Measurements from ENCODE around the gene ANKRD23. TPM values are rescaled to one million over a fixed set of nuclear protein-coding genes. Genes with fewer than 3 reads are reported as not detected.

The ANKRD23 gene
- total and polyA plus RNA-seq, 11 donors = 0.96 to 26.7 (median 7.9) TPM

DNA sequence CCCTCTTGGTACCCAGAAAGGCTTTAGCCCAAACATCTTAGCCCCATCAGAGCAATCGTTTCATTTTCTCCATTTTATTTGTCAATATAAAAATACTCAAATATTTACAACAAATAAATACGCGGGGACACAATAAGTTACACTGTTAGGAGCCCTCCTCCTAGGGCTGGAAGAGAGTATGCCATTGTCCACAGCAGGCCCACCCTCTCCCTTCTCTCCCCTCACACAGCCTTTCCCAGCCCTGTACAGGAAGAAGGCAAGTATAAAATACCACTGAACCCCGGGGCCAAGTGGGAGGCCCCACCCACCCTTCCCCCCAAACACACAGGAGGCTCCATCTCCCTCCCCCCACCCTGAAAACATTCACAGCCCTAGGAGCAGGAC is 15.9 kb upstream of the ANKRD23 start:
- 38 to 46% (median 43%) methylated on average over 4 of the region's 4 CpGs for WGBS, 4 donors
- Histone ChIP-seq H3K27ac (peak overlapping the region in 11 of 12 donors; percentile 64 to 87 (median 79)), H3K4me3 (peak overlapping the region in 1 of 12 donors; percentile 80), H3K27me3 (no peaks in the 10 kb centered on the region), H3K4me1 (peaks cover 0 to 57% (median 43%) of the 10 kb centered on the region in 12 donors), H3K9me3 (no peaks in the 10 kb centered on the region), H3K36me3 (peaks cover 0 to 51% (median 44%) of the 10 kb centered on the region in 9 donors)
- ATAC-seq = no peak
- intact Hi-C loops (cut with DNase I) = loop anchor here in 9 of 10 donors (2.0 to 10.0 kb wide), 6 partner anchors 45 to 253 kb away; partner anchors contain the start of gene ANKRD36 (in 1 of the 9)
- TF ChIP-seq, protein P1, sequence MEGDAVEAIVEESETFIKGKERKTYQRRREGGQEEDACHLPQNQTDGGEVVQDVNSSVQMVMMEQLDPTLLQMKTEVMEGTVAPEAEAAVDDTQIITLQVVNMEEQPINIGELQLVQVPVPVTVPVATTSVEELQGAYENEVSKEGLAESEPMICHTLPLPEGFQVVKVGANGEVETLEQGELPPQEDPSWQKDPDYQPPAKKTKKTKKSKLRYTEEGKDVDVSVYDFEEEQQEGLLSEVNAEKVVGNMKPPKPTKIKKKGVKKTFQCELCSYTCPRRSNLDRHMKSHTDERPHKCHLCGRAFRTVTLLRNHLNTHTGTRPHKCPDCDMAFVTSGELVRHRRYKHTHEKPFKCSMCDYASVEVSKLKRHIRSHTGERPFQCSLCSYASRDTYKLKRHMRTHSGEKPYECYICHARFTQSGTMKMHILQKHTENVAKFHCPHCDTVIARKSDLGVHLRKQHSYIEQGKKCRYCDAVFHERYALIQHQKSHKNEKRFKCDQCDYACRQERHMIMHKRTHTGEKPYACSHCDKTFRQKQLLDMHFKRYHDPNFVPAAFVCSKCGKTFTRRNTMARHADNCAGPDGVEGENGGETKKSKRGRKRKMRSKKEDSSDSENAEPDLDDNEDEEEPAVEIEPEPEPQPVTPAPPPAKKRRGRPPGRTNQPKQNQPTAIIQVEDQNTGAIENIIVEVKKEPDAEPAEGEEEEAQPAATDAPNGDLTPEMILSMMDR (IDR thresholded peaks at IDR 0.05) = no peak
- no peak for TF ChIP-seq POLR2A (IDR thresholded peaks at IDR 0.05)
- DNase-seq = peak in 1 of 5 donors; percentile 18

- Histone ChIP-seq H3K4me1 (peaks cover 0 to 52% (median 39%) of the 10 kb centered on the region in 12 donors), H3K27ac (peak overlapping the region in 11 of 12 donors; percentile 64 to 87 (median 79)), H3K4me3 (peak overlapping the region in 10 of 12 donors; percentile 33 to 89 (median 80)), H3K27me3 (no peaks in the 10 kb centered on the region), H3K9me3 (no peaks in the 10 kb centered on the region), H3K36me3 (peaks cover 0 to 50% (median 39%) of the 10 kb centered on the region in 9 donors)
- DNase-seq = peak; percentile 76 to 88 (median 80)
- intact Hi-C loops (cut with DNase I) = loop anchor here in 8 of 10 donors (2.0 to 10.0 kb wide), 6 partner anchors 46 to 253 kb away; partner anchors contain the start of gene ANKRD36 (in 1 of the 8)
- 37 to 54% (median 38%) methylated on average over 9 to 11 of the region's 11 CpGs for whole genome bisulfite sequencing, 4 donors
- ATAC-seq = peak in 1 of 4 donors; percentile 6
- TF ChIP-seq POLR2A (IDR thresholded peaks at IDR 0.05) = no peak
- TF ChIP-seq, protein P1 (IDR thresholded peaks at IDR 0.05) = no peak
These were observed 15.4 kb upstream of the ANKRD23 start for GRCh38 chr2:96859099-96859649.

DNA sequence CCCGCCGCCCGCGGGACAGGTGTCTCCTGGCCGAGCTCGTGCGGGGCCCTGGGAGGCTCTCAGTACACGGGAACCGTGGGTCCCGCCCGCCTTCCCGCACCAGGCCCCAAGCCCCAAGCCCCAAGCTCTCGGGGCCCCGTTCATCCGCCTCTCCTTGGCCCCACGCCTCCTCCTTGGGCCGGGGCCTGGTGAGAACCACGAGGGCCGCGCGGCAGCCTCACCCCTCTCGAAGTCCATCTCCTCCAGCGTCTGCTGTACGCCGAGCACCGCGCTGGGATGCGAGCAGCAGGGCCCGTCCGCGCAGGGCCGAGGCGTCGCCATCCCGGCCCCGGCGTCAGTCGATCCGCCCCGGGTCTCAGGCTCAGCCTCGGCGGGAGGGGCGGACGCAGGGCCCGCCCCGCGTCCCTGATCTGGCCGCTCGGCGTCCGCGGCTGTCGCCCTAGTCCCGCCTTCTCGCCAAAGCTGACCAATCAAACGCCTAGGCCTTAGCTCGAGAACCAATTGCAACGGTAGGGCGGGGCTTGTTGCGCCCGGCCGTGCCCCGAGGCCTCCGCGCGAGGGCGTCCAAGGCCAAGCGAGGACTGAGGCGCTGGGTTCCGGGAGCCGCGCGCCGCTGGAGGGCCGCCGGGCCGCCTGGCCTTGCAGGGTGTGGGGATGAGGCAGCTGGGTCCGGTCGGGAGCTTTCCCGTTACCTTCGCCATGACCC is 14.0 kb upstream of the ANKRD23 start, which contains the start of gene ANKRD39:
Gene ANKRD39 (minus strand): TSS at position 350 of the 706 bp plus-strand sequence. CDS start 29 bp downstream, at position 321.
- Histone ChIP-seq H3K36me3 (peaks cover 0 to 50% (median 39%) of the 10 kb centered on the region in 9 donors), H3K4me1 (peaks cover 0 to 47% (median 37%) of the 10 kb centered on the region in 12 donors), H3K4me3 (peak within 1 kb of the TSS; percentile 54 to 97 (median 80)), H3K9me3 (no peaks in the 10 kb centered on the region), H3K27ac (peak within 1 kb of the TSS; percentile 48 to 88 (median 81)), H3K27me3 (no peaks in the 10 kb centered on the region)
- TF ChIP-seq POLR2A (IDR thresholded peaks at IDR 0.05) = peak in 1 of 2 donors; percentile 88
- TF ChIP-seq, protein P1 (IDR thresholded peaks at IDR 0.05) = peak; percentile 82 to 100 (median 94)
- DNase-seq = peak; percentile 98 to 99 (median 99)
- intact Hi-C loops (cut with DNase I) = loop anchor here in 9 of 10 donors (1.0 to 10.0 kb wide), 11 partner anchors 10 to 254 kb away; partner anchors contain the start of gene ANKRD36 (in 1 of the 9)
- 0 to 1% (median 0%) methylated on average over 31 to 81 of the region's 81 CpGs for WGBS, 4 donors
- ATAC-seq = peak; percentile 92 to 97 (median 96)

Data from heart left ventricle (tissue), 16 donors.